Posterior vena cava (tissue), 2 donors: ENCODE results near the gene NDUFA13. TPM values are rescaled to one million over a fixed set of nuclear protein-coding genes. Genes with fewer than 3 reads are reported as not detected.

Experiments used
- DNase-seq: peaks from one replicate; pipeline ENCODE4 v3.0.0-alpha.2; 2020; ENCODE audit warnings: low spot score
- intact Hi-C, 2 donors: fragments of 100-400 bp; cut with DNase I; formaldehyde crosslinking; loops; one replicate each; pipeline versions ENCODE4 v1.14.1 to v1.14.2; 2022 to 2023
- total RNA-seq, 2 donors: library from RNA; stranded (reverse); fragmentation: NEBNext Ultra II Directional; extraction: Animal tissue kit (Norgen Biotek cat#: 25700); gene quantifications; one replicate each; pipeline ENCODE4 v1.2.1, GENCODE V29; 2021
- donor health status: DM: yes; HTN: yes; CAD: no.
- donor health status: DM: yes; HTN: yes; CAD: no.

The NDUFA13 gene
- total RNA-seq, 2 donors from 2014 or later, result 217 to 248 TPM

GRCh38 chr19:19528721-19529490 is 12.9 kb downstream of the NDUFA13 start, which contains the start of gene YJEFN3:
Gene YJEFN3 (plus strand): TSS chr19:19528911. CDS start chr19:19528933, 22 bp downstream.
- DNase-seq, result peak; percentile 79
- intact Hi-C loops, result no loop called here

- peak; percentile 76 for DNase-seq
- intact Hi-C loops, result loop anchor here in 1 of 2 donors (5.0 kb wide), 1 partner anchor 112 kb away; the partner anchor contains the start of gene GMIP
Measured at GRCh38 chr19:19529783-19530422, 13.9 kb downstream of the NDUFA13 start.

- intact Hi-C loops, result loop anchor here in 1 of 2 donors (5.0 kb wide), 1 partner anchor 112 kb away; the partner anchor contains the start of gene GMIP
Measured at GRCh38 chr19:19530423-19530804, 14.4 kb downstream of the NDUFA13 start.

GRCh38 chr19:19530889-19531288 is 14.9 kb downstream of the NDUFA13 start:
- intact Hi-C loops, result loop anchor here in 1 of 2 donors (5.0 kb wide), 1 partner anchor 111 kb away; the partner anchor contains the start of gene GMIP
- no peak for DNase-seq

More at GRCh38 chr19:19530423-19530804, 14.4 kb downstream of the NDUFA13 start:
- DNase-seq, result no peak

GRCh38 chr19:19531951-19532805 is 16.2 kb downstream of the NDUFA13 start:
- DNase-seq, result peak; percentile 95
- intact Hi-C loops, result loop anchor here (2.0 to 5.0 kb wide), 3 partner anchors 110 to 427 kb away; partner anchors contain the start of gene GMIP (in 2 of the 2)

- no peak for DNase-seq
- intact Hi-C loops, result loop anchor here (2.0 to 5.0 kb wide), 3 partner anchors 109 to 426 kb away; partner anchors contain the start of gene GMIP (in 2 of the 2)
Measured at GRCh38 chr19:19532806-19533701, 17.0 kb downstream of the NDUFA13 start.

- intact Hi-C loops, result loop anchor here (2.0 to 5.0 kb wide), 3 partner anchors 108 to 425 kb away; partner anchors contain the start of gene GMIP (in 2 of the 2)
- DNase-seq, result no peak
Measured at GRCh38 chr19:19533841-19534240, 17.8 kb downstream of the NDUFA13 start.

- intact Hi-C loops, result loop anchor here in 1 of 2 donors (5.0 kb wide), 1 partner anchor 108 kb away; the partner anchor contains the start of gene GMIP
- no peak for DNase-seq
Measured at GRCh38 chr19:19534556-19535265, 18.7 kb downstream of the NDUFA13 start.

GRCh38 chr19:19535311-19536191 is 19.5 kb downstream of the NDUFA13 start:
- DNase-seq, result no peak
- intact Hi-C loops, result no loop called here

- DNase-seq, result no peak
- intact Hi-C loops, result no loop called here
Measured at GRCh38 chr19:19537075-19538048, 21.3 kb downstream of the NDUFA13 start.

GRCh38 chr19:19538061-19538784 is 22.2 kb downstream of the NDUFA13 start, which contains the start of gene CILP2:
Gene CILP2 (plus strand): TSS chr19:19538265. CDS start chr19:19538350, 85 bp downstream.
- intact Hi-C loops, result no loop called here
- no peak for DNase-seq

- intact Hi-C loops, result no loop called here
- DNase-seq, result no peak
Measured at GRCh38 chr19:19538785-19539166, 22.8 kb downstream of the NDUFA13 start.

GRCh38 chr19:19539698-19540063 is 23.7 kb downstream of the NDUFA13 start:
- intact Hi-C loops, result loop anchor here in 1 of 2 donors (10.0 kb wide), 1 partner anchor 425 kb away; no protein-coding TSS in a partner anchor
- DNase-seq, result no peak

- peak; percentile 90 for DNase-seq
- intact Hi-C loops, result loop anchor here in 1 of 2 donors (10.0 kb wide), 1 partner anchor 425 kb away; no protein-coding TSS in a partner anchor
Measured at GRCh38 chr19:19540064-19540714, 24.2 kb downstream of the NDUFA13 start.
